ENCODE measurements around the gene TREML1.

Gene TREML1

GRCh38 chr6:41199552-41200246 is 45.6 kb upstream of the TREML1 start:
- Histone ChIP-seq H3K27ac (ENCODE audit: poor library complexity, severe bottlenecking) (no peak overlapping the region), H3K4me3 (ENCODE audit: severe bottlenecking) (no peak overlapping the region), H3K36me3 (ENCODE audit: low read depth) (no peaks in the 10 kb centered on the region), H3K9me3 (ENCODE audit: severe bottlenecking) (no peaks in the 10 kb centered on the region), H3K27me3 (ENCODE audit: insufficient read depth, poor library complexity, severe bottlenecking) (peaks cover 5% of the 10 kb centered on the region), H3K4me1 (ENCODE audit: insufficient read depth, poor library complexity, severe bottlenecking) (no peaks in the 10 kb centered on the region)
- TF ChIP-seq, protein P1, sequence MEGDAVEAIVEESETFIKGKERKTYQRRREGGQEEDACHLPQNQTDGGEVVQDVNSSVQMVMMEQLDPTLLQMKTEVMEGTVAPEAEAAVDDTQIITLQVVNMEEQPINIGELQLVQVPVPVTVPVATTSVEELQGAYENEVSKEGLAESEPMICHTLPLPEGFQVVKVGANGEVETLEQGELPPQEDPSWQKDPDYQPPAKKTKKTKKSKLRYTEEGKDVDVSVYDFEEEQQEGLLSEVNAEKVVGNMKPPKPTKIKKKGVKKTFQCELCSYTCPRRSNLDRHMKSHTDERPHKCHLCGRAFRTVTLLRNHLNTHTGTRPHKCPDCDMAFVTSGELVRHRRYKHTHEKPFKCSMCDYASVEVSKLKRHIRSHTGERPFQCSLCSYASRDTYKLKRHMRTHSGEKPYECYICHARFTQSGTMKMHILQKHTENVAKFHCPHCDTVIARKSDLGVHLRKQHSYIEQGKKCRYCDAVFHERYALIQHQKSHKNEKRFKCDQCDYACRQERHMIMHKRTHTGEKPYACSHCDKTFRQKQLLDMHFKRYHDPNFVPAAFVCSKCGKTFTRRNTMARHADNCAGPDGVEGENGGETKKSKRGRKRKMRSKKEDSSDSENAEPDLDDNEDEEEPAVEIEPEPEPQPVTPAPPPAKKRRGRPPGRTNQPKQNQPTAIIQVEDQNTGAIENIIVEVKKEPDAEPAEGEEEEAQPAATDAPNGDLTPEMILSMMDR (IDR thresholded peaks at IDR 0.05; ENCODE audit: poor library complexity, severe bottlenecking): no peak
- ATAC-seq (ENCODE audit: low read depth) (no peak), DNase-seq (ENCODE audit: low spot score) (no peak)

- no peaks in the 10 kb centered on the region for H3K9me3 ChIP-seq (ENCODE audit: severe bottlenecking)
- no peaks in the 10 kb centered on the region for H3K36me3 ChIP-seq (ENCODE audit: low read depth)
- H3K27ac ChIP-seq (ENCODE audit: poor library complexity, severe bottlenecking): no peak overlapping the region
- DNase-seq (ENCODE audit: low spot score) (no peak), ATAC-seq (ENCODE audit: low read depth) (no peak)
- no peaks in the 10 kb centered on the region for H3K4me1 ChIP-seq (ENCODE audit: insufficient read depth, poor library complexity, severe bottlenecking)
- TF ChIP-seq, protein P1 (IDR thresholded peaks at IDR 0.05; ENCODE audit: poor library complexity, severe bottlenecking): no peak
- H3K4me3 ChIP-seq (ENCODE audit: severe bottlenecking): no peak overlapping the region
- H3K27me3 ChIP-seq (ENCODE audit: insufficient read depth, poor library complexity, severe bottlenecking): peaks cover 5% of the 10 kb centered on the region
These were observed 43.1 kb upstream of the TREML1 start for GRCh38 chr6:41197234-41197633.

GRCh38 chr6:41194386-41194785 is 40.2 kb upstream of the TREML1 start:
- H3K4me1 ChIP-seq (ENCODE audit: insufficient read depth, poor library complexity, severe bottlenecking): no peaks in the 10 kb centered on the region
- H3K36me3 ChIP-seq (ENCODE audit: low read depth): no peaks in the 10 kb centered on the region
- DNase-seq (ENCODE audit: low spot score) (no peak), ATAC-seq (ENCODE audit: low read depth) (no peak)
- H3K4me3 ChIP-seq (ENCODE audit: severe bottlenecking): no peak overlapping the region
- H3K27ac ChIP-seq (ENCODE audit: poor library complexity, severe bottlenecking): no peak overlapping the region
- peaks cover 5% of the 10 kb centered on the region for H3K27me3 ChIP-seq (ENCODE audit: insufficient read depth, poor library complexity, severe bottlenecking)
- H3K9me3 ChIP-seq (ENCODE audit: severe bottlenecking): no peaks in the 10 kb centered on the region
- TF ChIP-seq, protein P1 (IDR thresholded peaks at IDR 0.05; ENCODE audit: poor library complexity, severe bottlenecking): no peak

GRCh38 chr6:41193884-41194283 is 39.7 kb upstream of the TREML1 start:
- TF ChIP-seq, protein P1 (IDR thresholded peaks at IDR 0.05; ENCODE audit: poor library complexity, severe bottlenecking): no peak
- no peaks in the 10 kb centered on the region for H3K4me1 ChIP-seq (ENCODE audit: insufficient read depth, poor library complexity, severe bottlenecking)
- H3K9me3 ChIP-seq (ENCODE audit: severe bottlenecking): no peaks in the 10 kb centered on the region
- no peak overlapping the region for H3K27ac ChIP-seq (ENCODE audit: poor library complexity, severe bottlenecking)
- no peak for ATAC-seq (ENCODE audit: low read depth)
- peaks cover 5% of the 10 kb centered on the region for H3K27me3 ChIP-seq (ENCODE audit: insufficient read depth, poor library complexity, severe bottlenecking)
- DNase-seq (ENCODE audit: low spot score): no peak
- H3K36me3 ChIP-seq (ENCODE audit: low read depth): no peaks in the 10 kb centered on the region
- no peak overlapping the region for H3K4me3 ChIP-seq (ENCODE audit: severe bottlenecking)

DNA sequence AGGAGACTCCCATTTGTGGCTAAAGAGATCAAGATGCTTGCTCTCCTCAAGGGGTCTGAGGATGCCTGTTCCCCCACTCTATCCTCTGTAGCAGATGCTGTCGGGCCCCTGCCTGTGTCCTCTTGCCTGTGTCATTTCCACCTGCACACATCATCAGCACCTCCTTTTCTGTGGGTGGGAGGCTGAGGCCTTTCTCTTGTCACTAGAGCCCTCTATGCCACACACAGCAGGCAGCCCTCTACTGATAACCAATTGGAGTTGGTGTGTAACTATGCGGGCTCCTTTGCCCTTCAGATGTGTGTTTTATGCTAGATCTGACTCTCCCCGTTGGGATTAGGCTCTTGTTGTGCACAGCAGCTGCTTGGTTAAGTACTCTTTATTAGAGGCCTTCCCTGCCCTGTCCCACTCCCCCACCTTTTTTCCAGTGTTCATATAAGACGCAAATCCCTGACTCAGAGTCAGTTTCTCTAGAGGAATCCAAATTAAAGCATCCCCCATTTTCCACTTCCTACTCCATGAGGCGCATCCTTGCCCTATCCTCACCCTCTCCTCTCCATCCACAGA is 39.1 kb upstream of the TREML1 start:
- Histone ChIP-seq H3K36me3 (ENCODE audit: low read depth) (no peaks in the 10 kb centered on the region), H3K9me3 (ENCODE audit: severe bottlenecking) (no peaks in the 10 kb centered on the region), H3K4me1 (ENCODE audit: insufficient read depth, poor library complexity, severe bottlenecking) (no peaks in the 10 kb centered on the region), H3K4me3 (ENCODE audit: severe bottlenecking) (no peak overlapping the region), H3K27me3 (ENCODE audit: insufficient read depth, poor library complexity, severe bottlenecking) (peaks cover 5% of the 10 kb centered on the region), H3K27ac (ENCODE audit: poor library complexity, severe bottlenecking) (no peak overlapping the region)
- TF ChIP-seq, protein P1 (IDR thresholded peaks at IDR 0.05; ENCODE audit: poor library complexity, severe bottlenecking): no peak
- ATAC-seq (ENCODE audit: low read depth): no peak
- DNase-seq (ENCODE audit: low spot score): no peak
